ENCODE measurements around the gene MSI2.

The MSI2 gene

DNA sequence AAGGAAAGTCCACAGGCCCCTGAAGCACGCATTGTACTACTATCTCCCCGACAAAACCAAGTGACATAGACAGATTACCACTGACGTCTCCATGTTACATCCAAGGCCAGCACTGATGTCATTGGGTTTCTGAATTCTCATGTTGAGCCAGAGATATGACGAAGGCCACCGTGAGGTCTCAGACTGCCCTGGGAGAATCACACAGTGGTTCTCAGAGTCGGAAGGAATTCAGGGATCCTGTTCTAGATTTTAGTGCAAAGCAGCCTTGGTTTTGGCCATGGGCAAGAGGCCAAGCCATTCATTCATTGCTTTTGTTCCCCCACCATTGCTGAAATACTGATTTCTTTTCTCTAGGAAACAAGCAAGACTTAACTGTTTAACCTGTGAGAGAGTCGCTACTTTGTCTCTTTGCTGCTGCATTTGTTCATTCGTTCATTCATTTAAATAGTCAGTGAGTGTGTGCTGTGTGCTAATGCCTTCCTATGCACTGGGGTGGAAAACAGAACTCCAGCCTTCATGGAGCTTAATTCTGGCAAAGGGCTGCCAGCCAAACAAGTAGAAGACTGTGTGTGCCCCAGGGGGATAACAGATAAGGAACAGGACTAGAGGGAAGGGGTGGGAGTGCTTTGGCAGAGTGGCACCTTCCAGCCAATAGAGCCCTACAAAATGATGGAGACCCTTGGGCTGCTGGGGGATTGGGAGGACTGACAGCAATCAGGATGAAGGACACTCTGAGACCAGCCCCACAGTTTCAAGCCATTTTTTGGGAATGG lies 222.3 kb downstream of the MSI2 start:
- no peak overlapping the region for H3K27ac Mint-ChIP-seq (ENCODE audit: low read depth)
- H3K4me3 Mint-ChIP-seq = no peak overlapping the region
- no peaks in the 10 kb centered on the region for H3K27me3 Mint-ChIP-seq
- DNase-seq (ENCODE audit: low spot score in 2 of 2) (no peak), ATAC-seq (replicated peaks; ENCODE audit: extremely low read depth, poor library complexity, severe bottlenecking) (no peak)
- H3K36me3 Mint-ChIP-seq (ENCODE audit: insufficient read depth) = peaks cover 4% of the 10 kb centered on the region
- H3K9me3 Mint-ChIP-seq = no peaks in the 10 kb centered on the region
- peaks cover 61% of the 10 kb centered on the region for H3K4me1 Mint-ChIP-seq

DNA sequence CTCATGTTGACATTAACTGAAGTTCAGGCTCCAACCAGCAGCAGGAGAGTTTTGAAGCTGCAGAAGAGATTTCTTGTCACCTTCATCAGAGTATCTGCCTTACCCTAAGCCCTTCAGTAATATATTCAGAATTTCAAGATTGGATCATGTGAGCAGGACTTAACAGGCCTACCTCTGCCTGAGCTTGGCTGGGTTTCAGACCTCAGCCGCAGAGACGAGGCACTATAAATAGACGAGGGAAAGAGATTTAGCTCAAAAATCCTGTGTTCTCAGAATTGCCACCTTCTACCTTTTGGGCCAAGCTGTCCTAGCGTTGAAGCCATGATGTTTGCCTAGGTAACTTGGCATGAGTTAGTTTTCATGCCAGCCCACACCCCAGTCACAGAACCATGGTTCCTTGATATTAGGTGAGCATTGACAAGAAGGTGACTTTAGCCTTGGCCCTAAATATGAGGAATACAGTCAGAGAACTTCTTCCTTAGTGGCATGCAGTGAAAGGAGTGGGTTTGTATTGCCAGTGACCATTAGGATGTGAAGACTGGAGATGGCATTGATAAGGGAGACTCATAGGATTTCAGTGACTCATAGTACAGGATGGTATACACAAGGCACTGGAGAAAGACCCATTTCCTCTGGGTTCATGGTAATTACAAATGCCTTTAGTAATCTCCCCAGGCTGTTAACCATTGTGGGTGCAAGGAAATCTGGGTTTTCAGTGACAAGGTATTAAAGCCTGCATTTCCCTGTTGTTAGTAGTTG lies 224.3 kb downstream of the MSI2 start:
- Mint-ChIP-seq H3K9me3 (no peaks in the 10 kb centered on the region), H3K4me3 (no peak overlapping the region), H3K4me1 (peaks cover 76% of the 10 kb centered on the region), H3K27ac (ENCODE audit: low read depth) (no peak overlapping the region), H3K36me3 (ENCODE audit: insufficient read depth) (peaks cover 6% of the 10 kb centered on the region), H3K27me3 (no peaks in the 10 kb centered on the region)
- DNase-seq (ENCODE audit: low spot score in 2 of 2) (no peak), ATAC-seq (replicated peaks; ENCODE audit: extremely low read depth, poor library complexity, severe bottlenecking) (no peak)

DNA sequence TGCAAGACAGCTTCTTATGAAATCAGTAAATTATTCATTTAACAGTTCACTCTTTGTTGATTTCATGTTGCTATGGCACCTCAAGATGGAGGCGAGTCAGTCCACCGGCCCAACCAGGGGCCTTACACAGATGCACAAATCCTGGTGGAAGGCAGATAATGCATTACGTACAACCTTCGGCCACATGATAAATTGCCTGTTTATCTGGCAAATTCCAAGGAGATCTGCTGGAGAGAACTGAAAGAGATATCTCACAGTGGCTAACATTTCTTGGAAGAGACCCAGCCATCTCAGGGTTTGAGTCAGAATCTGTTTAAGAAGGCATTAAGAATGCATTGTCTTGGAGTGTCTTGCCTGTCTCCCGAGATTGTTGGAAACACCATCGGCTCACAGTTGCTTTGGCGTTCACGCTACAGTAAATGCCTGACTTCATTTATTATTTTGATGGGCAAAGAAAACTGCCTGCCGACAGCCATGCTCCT lies 225.6 kb downstream of the MSI2 start:
- ATAC-seq (replicated peaks; ENCODE audit: extremely low read depth, poor library complexity, severe bottlenecking) (no peak), DNase-seq (ENCODE audit: low spot score in 2 of 2) (no peak)
- no peak overlapping the region for H3K4me3 Mint-ChIP-seq
- peaks cover 80% of the 10 kb centered on the region for H3K4me1 Mint-ChIP-seq
- no peaks in the 10 kb centered on the region for H3K27me3 Mint-ChIP-seq
- H3K9me3 Mint-ChIP-seq = no peaks in the 10 kb centered on the region
- peaks cover 6% of the 10 kb centered on the region for H3K36me3 Mint-ChIP-seq (ENCODE audit: insufficient read depth)
- H3K27ac Mint-ChIP-seq (ENCODE audit: low read depth) = no peak overlapping the region

DNA sequence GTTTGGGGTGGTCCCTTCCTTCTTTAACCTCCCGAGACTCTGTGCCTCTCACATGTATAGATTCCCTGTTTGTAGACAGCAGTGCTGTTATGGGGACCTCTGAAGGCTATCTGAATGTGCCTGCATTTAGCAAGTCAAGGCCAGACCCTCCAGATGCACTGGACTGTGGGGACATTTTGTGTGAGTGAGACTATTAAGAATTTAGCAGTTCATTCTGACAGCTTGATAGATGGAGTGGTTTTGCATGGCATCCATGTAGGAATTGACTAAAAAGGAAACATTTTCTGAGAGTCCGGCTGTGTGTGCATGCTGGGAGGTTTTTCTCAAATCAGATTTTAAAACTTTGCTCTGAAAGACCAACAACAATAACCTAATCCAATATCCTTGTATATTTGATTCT lies 226.3 kb downstream of the MSI2 start:
- no peak overlapping the region for H3K4me3 Mint-ChIP-seq
- H3K4me1 Mint-ChIP-seq = peaks cover 84% of the 10 kb centered on the region

DNA sequence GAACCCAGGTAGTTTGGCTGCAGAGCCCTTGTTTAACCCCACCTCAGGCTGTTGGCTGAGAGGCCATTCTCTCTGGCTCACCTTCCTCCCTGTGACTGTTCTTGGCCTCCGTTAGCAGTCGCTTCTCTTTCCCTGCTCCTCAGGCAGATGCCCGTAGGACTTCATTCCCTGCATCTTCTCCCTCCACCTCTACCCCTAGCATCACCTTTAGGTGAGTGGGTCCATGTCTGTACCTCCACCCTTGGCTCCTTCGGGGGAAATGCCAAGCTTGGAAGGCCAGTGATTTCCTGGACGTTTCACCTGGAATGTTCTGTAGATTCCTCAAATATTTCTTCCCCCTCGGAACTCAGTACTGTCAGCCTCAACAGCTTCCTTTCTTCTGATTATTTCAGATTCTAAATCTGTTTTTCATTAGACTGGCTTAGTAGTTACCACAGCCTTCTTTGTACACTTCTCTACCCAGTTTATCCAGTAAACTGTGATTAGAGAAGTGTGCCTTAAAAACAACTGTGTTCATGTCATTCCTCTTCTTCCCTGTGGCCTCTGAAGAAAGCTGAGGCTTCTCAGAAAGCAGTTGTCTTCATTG lies 227.9 kb downstream of the MSI2 start:
- Mint-ChIP-seq H3K27me3 (no peaks in the 10 kb centered on the region), H3K4me1 (peaks cover 83% of the 10 kb centered on the region), H3K4me3 (no peak overlapping the region), H3K9me3 (no peaks in the 10 kb centered on the region), H3K27ac (ENCODE audit: low read depth) (peak overlapping the region; percentile 74), H3K36me3 (ENCODE audit: insufficient read depth) (peaks cover 8% of the 10 kb centered on the region)
- ATAC-seq (replicated peaks; ENCODE audit: extremely low read depth, poor library complexity, severe bottlenecking) = no peak
- no peak for DNase-seq (ENCODE audit: low spot score in 2 of 2)

More for the DNA sequence above, 226.3 kb downstream of the MSI2 start:
- ATAC-seq (replicated peaks; ENCODE audit: extremely low read depth, poor library complexity, severe bottlenecking) = no peak
- Mint-ChIP-seq H3K36me3 (ENCODE audit: insufficient read depth) (peaks cover 6% of the 10 kb centered on the region), H3K27me3 (no peaks in the 10 kb centered on the region), H3K9me3 (no peaks in the 10 kb centered on the region), H3K27ac (ENCODE audit: low read depth) (no peak overlapping the region)
- no peak for DNase-seq (ENCODE audit: low spot score in 2 of 2)

DNA sequence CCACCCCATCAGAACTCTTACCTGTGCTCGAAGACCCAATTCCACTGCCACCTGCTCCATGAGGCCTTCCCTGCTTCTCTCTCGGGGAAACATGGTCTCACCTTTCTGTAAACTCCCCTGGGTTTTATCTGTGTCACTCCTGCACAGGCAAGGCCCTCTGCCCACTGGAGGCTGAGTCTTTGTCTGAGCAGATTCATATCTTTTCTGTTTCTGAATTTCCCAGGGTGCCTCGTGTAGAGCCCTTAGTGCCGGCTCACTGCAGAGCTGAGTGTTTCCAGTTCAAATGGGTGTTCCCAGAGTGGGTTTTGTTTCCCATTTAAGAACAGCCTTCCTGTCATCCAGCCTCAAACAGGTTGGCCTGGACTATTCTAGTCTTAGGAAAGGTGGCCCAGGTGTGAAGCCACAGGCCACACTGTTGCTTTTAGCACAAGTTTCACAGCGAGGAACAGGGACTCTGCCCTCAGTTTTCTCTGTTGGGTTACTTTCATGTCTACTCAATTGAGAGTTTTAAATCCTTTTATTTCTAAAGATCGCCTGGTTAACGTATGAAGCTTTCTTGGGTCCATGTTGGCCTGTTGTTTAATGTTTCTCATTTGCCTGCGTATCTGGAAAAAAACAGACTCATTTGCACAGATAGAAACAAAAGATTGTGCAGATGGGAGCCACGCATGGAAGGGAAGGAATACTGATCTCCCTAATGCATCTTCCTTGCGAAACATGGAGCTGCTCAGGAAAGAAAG lies 228.7 kb downstream of the MSI2 start:
- H3K9me3 Mint-ChIP-seq = no peaks in the 10 kb centered on the region
- no peak overlapping the region for H3K4me3 Mint-ChIP-seq
- peak overlapping the region; percentile 74 for H3K27ac Mint-ChIP-seq (ENCODE audit: low read depth)
- DNase-seq (ENCODE audit: low spot score in 2 of 2) (no peak), ATAC-seq (replicated peaks; ENCODE audit: extremely low read depth, poor library complexity, severe bottlenecking) (no peak)
- H3K4me1 Mint-ChIP-seq = peaks cover 84% of the 10 kb centered on the region
- peaks cover 8% of the 10 kb centered on the region for H3K36me3 Mint-ChIP-seq (ENCODE audit: insufficient read depth)
- no peaks in the 10 kb centered on the region for H3K27me3 Mint-ChIP-seq

DNA sequence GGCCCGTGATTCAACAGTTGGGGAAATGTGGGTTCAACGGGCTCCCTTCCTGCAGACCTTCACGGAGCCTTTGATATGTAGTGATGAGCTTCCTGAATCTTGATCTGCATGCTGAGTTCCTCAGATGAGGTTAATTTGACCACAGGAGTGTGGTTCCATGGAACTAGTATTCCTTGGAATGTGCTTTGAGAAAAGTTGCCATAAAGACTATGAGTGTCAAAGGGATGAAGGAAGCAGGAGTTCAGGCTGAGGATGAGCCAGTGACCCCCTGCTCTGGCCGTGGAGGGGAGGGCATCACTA lies 229.2 kb downstream of the MSI2 start:
- peaks cover 79% of the 10 kb centered on the region for H3K4me1 Mint-ChIP-seq
- DNase-seq (ENCODE audit: low spot score in 2 of 2) (no peak), ATAC-seq (replicated peaks; ENCODE audit: extremely low read depth, poor library complexity, severe bottlenecking) (no peak)
- H3K9me3 Mint-ChIP-seq = no peaks in the 10 kb centered on the region
- peaks cover 6% of the 10 kb centered on the region for H3K36me3 Mint-ChIP-seq (ENCODE audit: insufficient read depth)
- H3K27me3 Mint-ChIP-seq = no peaks in the 10 kb centered on the region
- no peak overlapping the region for H3K4me3 Mint-ChIP-seq
- H3K27ac Mint-ChIP-seq (ENCODE audit: low read depth) = no peak overlapping the region

DNA sequence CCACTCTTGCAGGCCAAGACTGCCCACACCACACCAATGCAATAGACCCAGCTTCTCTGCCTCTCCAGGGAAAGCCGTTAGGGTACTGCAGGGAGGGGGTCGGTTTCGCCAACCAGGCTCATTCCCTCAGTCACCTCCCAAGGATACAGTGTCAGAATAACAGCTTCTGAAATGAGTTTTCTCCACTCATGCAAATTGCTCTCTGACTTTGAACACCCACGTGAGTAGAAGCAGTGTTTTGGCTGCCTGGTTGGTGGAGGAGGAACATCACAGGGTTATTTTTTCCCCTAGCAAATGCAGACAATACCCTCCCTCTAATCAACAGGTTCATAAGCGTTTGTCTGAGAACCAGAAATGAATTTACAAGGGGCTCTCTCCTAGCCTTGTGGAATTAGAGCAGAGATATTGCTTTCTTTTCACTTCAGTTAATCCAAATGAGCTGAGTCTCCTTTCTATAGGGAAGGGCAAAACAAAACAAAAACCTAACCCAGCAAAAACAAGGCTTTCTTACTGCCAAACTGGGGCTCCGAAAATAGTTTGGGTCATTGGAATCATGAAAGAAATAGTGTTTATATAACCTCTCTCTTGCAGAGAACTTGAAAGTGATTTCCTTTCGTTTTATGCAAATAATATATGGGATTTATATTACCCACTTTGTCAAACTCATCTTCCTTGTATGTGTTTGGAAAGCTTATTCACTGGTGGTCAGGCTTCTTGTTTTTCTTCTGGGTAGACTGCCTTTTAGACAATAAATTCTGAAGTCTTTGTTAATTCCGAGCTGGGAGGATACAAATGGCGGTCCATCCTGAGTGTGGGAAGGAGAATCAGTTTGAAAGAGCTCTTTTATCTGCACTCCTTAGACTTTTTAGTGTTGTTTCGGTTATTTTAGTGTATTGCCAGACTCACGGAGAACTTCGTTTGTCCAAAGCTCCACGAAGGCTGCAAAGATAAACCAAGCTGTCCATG lies 229.9 kb downstream of the MSI2 start:
- ATAC-seq (replicated peaks; ENCODE audit: extremely low read depth, poor library complexity, severe bottlenecking) (no peak), DNase-seq (ENCODE audit: low spot score in 2 of 2) (no peak)
- Mint-ChIP-seq H3K27ac (ENCODE audit: low read depth) (no peak overlapping the region), H3K9me3 (no peaks in the 10 kb centered on the region), H3K27me3 (no peaks in the 10 kb centered on the region), H3K36me3 (ENCODE audit: insufficient read depth) (peaks cover 6% of the 10 kb centered on the region), H3K4me3 (no peak overlapping the region), H3K4me1 (peaks cover 72% of the 10 kb centered on the region)

DNA sequence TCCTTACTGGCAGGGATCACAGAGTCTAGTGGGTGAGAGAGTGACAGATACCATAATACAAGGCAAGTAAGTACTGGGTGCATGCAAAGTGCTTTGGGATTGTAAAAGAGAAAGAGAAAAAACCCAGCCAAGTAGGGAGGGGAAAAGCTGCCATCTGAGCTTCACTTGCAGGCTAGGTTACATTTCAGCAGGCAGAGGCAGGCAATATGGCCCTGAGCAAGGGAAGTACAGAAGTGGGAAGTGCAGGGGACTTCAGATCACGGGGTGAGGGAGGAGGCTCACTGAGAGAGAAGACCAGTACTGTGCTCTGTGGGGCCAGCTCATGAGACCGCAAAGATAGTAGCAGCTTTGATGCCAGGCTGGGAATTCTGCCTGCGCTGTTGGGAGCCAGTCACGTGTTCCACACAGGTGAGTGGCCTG lies 230.6 kb downstream of the MSI2 start:
- H3K4me3 Mint-ChIP-seq = no peak overlapping the region
- H3K9me3 Mint-ChIP-seq = no peaks in the 10 kb centered on the region
- H3K27me3 Mint-ChIP-seq = no peaks in the 10 kb centered on the region
- ATAC-seq (replicated peaks; ENCODE audit: extremely low read depth, poor library complexity, severe bottlenecking) = no peak
- no peak for DNase-seq (ENCODE audit: low spot score in 2 of 2)
- peaks cover 6% of the 10 kb centered on the region for H3K36me3 Mint-ChIP-seq (ENCODE audit: insufficient read depth)
- no peak overlapping the region for H3K27ac Mint-ChIP-seq (ENCODE audit: low read depth)
- peaks cover 65% of the 10 kb centered on the region for H3K4me1 Mint-ChIP-seq

DNA sequence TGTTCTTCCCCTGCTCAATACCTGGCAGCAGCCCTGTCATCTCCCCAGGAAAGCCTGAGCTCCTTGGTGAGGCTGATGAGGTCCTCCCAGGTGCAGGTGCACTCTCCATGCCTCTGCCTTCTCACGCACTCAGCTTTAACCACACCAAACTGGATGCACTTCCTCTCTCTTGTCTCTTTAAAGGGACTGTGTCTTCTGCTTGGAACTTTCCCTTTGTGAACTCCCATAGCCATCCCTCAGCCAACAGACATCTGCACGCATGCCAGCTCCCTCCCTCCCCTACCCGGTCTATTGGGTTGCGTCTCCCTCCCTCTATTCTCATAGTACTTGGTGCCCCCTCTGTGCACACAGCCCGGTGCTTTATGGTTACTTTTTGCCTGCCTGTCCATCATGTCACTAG lies 231.2 kb downstream of the MSI2 start:
- Mint-ChIP-seq H3K27ac (ENCODE audit: low read depth) (no peak overlapping the region), H3K27me3 (no peaks in the 10 kb centered on the region), H3K4me3 (no peak overlapping the region), H3K36me3 (ENCODE audit: insufficient read depth) (peaks cover 5% of the 10 kb centered on the region), H3K9me3 (no peaks in the 10 kb centered on the region), H3K4me1 (peaks cover 58% of the 10 kb centered on the region)
- no peak for DNase-seq (ENCODE audit: low spot score in 2 of 2)
- ATAC-seq (replicated peaks; ENCODE audit: extremely low read depth, poor library complexity, severe bottlenecking) = no peak

DNA sequence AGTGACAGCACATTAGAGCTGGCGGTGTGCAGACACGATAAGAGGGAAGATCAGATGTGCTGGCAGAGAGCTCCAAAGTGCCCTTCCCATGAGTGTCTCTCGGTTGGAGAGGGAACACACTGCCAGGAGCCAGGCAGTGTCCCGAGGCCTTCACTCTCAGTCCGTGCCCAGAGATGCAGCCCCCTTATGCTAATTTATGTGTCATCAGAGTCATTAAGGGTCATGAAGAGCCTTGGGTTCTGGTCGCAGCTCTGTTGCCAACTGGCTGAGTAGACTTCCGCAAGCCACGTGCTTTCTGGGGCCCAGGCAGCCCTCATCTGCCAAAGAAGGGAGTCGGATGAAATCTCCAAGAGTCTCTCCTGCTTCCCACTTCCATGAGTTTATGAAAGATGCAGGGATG lies 232.5 kb downstream of the MSI2 start:
- Mint-ChIP-seq H3K27me3 (no peaks in the 10 kb centered on the region), H3K36me3 (ENCODE audit: insufficient read depth) (peaks cover 5% of the 10 kb centered on the region), H3K9me3 (no peaks in the 10 kb centered on the region), H3K4me1 (peaks cover 46% of the 10 kb centered on the region), H3K4me3 (no peak overlapping the region), H3K27ac (ENCODE audit: low read depth) (no peak overlapping the region)
- no peak for DNase-seq (ENCODE audit: low spot score in 2 of 2)
- ATAC-seq (replicated peaks; ENCODE audit: extremely low read depth, poor library complexity, severe bottlenecking) = no peak

DNA sequence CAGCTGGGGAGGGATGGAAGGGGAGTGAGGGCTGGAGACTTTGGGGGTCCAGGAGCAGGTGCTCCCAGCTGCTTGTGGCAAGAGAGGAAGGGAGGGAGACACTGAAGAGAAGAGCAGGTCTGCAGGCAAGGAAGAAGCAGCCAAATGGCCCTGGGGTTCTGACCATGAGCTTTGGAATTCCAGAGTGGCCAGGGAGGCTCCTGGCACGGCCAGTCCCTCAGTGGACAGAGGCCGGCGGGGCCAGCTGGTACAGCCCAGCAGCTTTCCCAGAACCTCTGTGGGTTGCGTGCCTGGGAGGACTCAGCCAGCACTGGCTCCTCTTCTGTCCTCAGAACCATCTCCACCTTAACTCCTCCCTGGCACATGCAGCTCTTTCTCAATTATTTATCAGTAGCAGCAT lies 233.0 kb downstream of the MSI2 start:
- Mint-ChIP-seq H3K27ac (ENCODE audit: low read depth) (no peak overlapping the region), H3K36me3 (ENCODE audit: insufficient read depth) (peaks cover 5% of the 10 kb centered on the region), H3K27me3 (no peaks in the 10 kb centered on the region), H3K4me1 (peaks cover 41% of the 10 kb centered on the region), H3K9me3 (no peaks in the 10 kb centered on the region), H3K4me3 (no peak overlapping the region)
- ATAC-seq (replicated peaks; ENCODE audit: extremely low read depth, poor library complexity, severe bottlenecking) (no peak), DNase-seq (ENCODE audit: low spot score in 2 of 2) (no peak)

Data from central memory CD8-positive, alpha-beta T cell (primary cell).